HEK293 (cell line): Measurements from ENCODE around the gene NID1.
"Not testable (repeated sequence)": the region's sequence is repeated elsewhere in the genome, so short reads cannot be mapped to it uniquely, and the experiment has no call there.

Experiments
- CTCF ChIA-PET: fragments of 350-600 bp; formaldehyde crosslinking; extraction: SDS; loops from one replicate; lab custom pipeline; 2021; ENCODE audit warnings: antibody characterized with exemption; lab: Yijun Ruan, JAX
- POLR2A ChIA-PET: fragments of 300-600 bp; formaldehyde crosslinking; extraction: SDS; loops from one replicate; lab custom pipeline; 2020; ENCODE audit warnings: antibody characterized with exemption, inconsistent platforms; lab: Yijun Ruan, JAX
- H3K27ac ChIP-seq: fragments of 200-500 bp; sonication (Bioruptor generic); 2 replicates; pipeline ENCODE4 v1.5.1; 2014; ENCODE audit warnings: low read depth, low read length, control low read depth, inconsistent platforms; ENCODE audit errors: extremely low read depth
- H3K36me3 ChIP-seq, 2 experiments: fragments of 200-500 bp in 1 of 2; sonication (Bioruptor generic) in 1 of 2; 1 replicate in 1 of 2; 2 replicates in 1 of 2; pipeline ENCODE4 v1.5.1; 2014 to 2017; ENCODE audit warnings: inconsistent platforms in 2 of 2, low read length in 2 of 2; ENCODE audit not compliant: control insufficient read depth in 2 of 2, insufficient read depth in 1 of 2
- H3K4me1 ChIP-seq: fragments of 200-500 bp; sonication (Bioruptor generic); 2 replicates; pipeline ENCODE4 v1.5.1; 2014; ENCODE audit warnings: mild to moderate bottlenecking, low read length, inconsistent platforms; ENCODE audit not compliant: control insufficient read depth, insufficient read depth
- H3K4me3 ChIP-seq: 2 replicates; pipeline ENCODE4 v1.5.1; 2011; ENCODE audit warnings: low read depth, mild to moderate bottlenecking, control low read depth, low read length, moderate library complexity
- H3K9me3 ChIP-seq: fragments of 200-500 bp; sonication (Bioruptor generic); 2 replicates; pipeline ENCODE4 v1.5.1; 2014; ENCODE audit warnings: low read depth, low read length, inconsistent platforms; ENCODE audit not compliant: control insufficient read depth, insufficient read depth
- AEBP2 ChIP-seq: fragments of 450-650 bp; formaldehyde crosslinking; IDR thresholded peaks from 2 replicates; pipeline ENCODE4 v1.5.1; 2016; ENCODE audit warnings: missing biosample characterization, missing genetic modification characterization, borderline replicate concordance
- KLF17 ChIP-seq: fragments of 450-650 bp; formaldehyde crosslinking; IDR thresholded peaks from 2 replicates; pipeline ENCODE4 v1.5.1; 2016; ENCODE audit warnings: missing biosample characterization, missing genetic modification characterization
- KLF7 ChIP-seq: fragments of 450-650 bp; formaldehyde crosslinking; IDR thresholded peaks from 2 replicates; pipeline ENCODE4 v1.5.1; 2016; ENCODE audit warnings: missing biosample characterization, missing genetic modification characterization, borderline replicate concordance
- SALL2 ChIP-seq: fragments of 450-650 bp; formaldehyde crosslinking; IDR thresholded peaks from 2 replicates; pipeline ENCODE4 v1.5.0; 2017; ENCODE audit warnings: missing biosample characterization, mild to moderate bottlenecking, missing genetic modification characterization, borderline replicate concordance
- ZFP37 ChIP-seq: fragments of 450-650 bp; formaldehyde crosslinking; IDR thresholded peaks from 2 replicates; pipeline ENCODE4 v1.5.1; 2016; ENCODE audit warnings: missing biosample characterization, missing genetic modification characterization
- ZNF148 ChIP-seq: fragments of 450-650 bp; formaldehyde crosslinking; IDR thresholded peaks from 2 replicates; pipeline ENCODE4 v1.5.0; 2017; ENCODE audit warnings: missing biosample characterization, missing genetic modification characterization, borderline replicate concordance
- ZNF202 ChIP-seq: fragments of 450-650 bp; formaldehyde crosslinking; IDR thresholded peaks from 2 replicates; pipeline ENCODE4 v1.5.1; 2016; ENCODE audit warnings: missing biosample characterization, missing genetic modification characterization, borderline replicate concordance
- ZNF239 ChIP-seq: fragments of 450-650 bp; formaldehyde crosslinking; IDR thresholded peaks from 2 replicates; pipeline ENCODE4 v1.5.1; 2016; ENCODE audit warnings: missing biosample characterization, missing genetic modification characterization
- ZNF362 ChIP-seq: fragments of 450-650 bp; formaldehyde crosslinking; IDR thresholded peaks from 2 replicates; pipeline ENCODE4 v1.5.1; 2016; ENCODE audit warnings: missing biosample characterization, missing genetic modification characterization
- ZNF37A ChIP-seq: fragments of 450-650 bp; IDR thresholded peaks from 2 replicates; pipeline ENCODE4 v1.5.1; 2018; ENCODE audit warnings: missing biosample characterization, missing genetic modification characterization
- ZNF449 ChIP-seq: fragments of 450-650 bp; formaldehyde crosslinking; IDR thresholded peaks from 2 replicates; pipeline ENCODE4 v1.5.1; 2017; ENCODE audit warnings: missing biosample characterization, mild to moderate bottlenecking, missing genetic modification characterization, moderate library complexity
- ZNF48 ChIP-seq: fragments of 450-650 bp; formaldehyde crosslinking; IDR thresholded peaks from 2 replicates; pipeline ENCODE4 v1.5.1; 2016; ENCODE audit warnings: missing biosample characterization, missing genetic modification characterization
- ZNF521 ChIP-seq: fragments of 450-650 bp; formaldehyde crosslinking; IDR thresholded peaks from 2 replicates; pipeline ENCODE4 v1.5.1; 2017; ENCODE audit warnings: missing biosample characterization, mild to moderate bottlenecking, missing genetic modification characterization
- ZNF639 ChIP-seq: fragments of 450-650 bp; formaldehyde crosslinking; IDR thresholded peaks from 2 replicates; pipeline ENCODE4 v1.5.1; 2016; ENCODE audit warnings: missing biosample characterization, missing genetic modification characterization
- ZNF76 ChIP-seq: fragments of 450-650 bp; formaldehyde crosslinking; IDR thresholded peaks from 2 replicates; pipeline ENCODE4; 2016; ENCODE audit warnings: low read depth, missing biosample characterization, missing genetic modification characterization, borderline replicate concordance

NID1 gene

GRCh38 chr1:236009191-236009590 is 55.7 kb downstream of the NID1 start (continued):
- TF ChIP-seq ZNF148 (tag by site-specific recombination): no peak
- no peak for TF ChIP-seq ZNF639 (tag by site-specific recombination)
- TF ChIP-seq ZNF37A (tag by site-specific recombination): no peak
- no peak for TF ChIP-seq ZNF202 (tag by site-specific recombination)

GRCh38 chr1:236007781-236008180 is 57.1 kb downstream of the NID1 start:
- no peak overlapping the region for H3K4me3 ChIP-seq
- CTCF ChIA-PET: interaction anchor here (0.6 to 2.7 kb wide), 2 partner anchors 36 to 60 kb away, joined by 5 to 14 read pairs; no protein-coding TSS in a partner anchor
- no peaks in the 10 kb centered on the region for H3K9me3 ChIP-seq
- H3K27ac ChIP-seq: no peak overlapping the region
- POLR2A ChIA-PET: no interaction called here
- peaks cover 3 to 30% of the 10 kb centered on the region in 2 experiments; a peak in 2 of 3 replicates for H3K36me3 ChIP-seq
- H3K4me1 ChIP-seq: no peaks in the 10 kb centered on the region
- TF ChIP-seq ZNF239 (tag by site-specific recombination) (no peak), ZNF48 (no peak), KLF7 (no peak), SALL2 (tag by site-specific recombination) (no peak), ZNF76 (tag by site-specific recombination) (no peak), ZNF449 (tag by site-specific recombination) (no peak), ZNF362 (tag by site-specific recombination) (no peak)

- CTCF ChIA-PET: interaction anchor here (0.6 kb wide), 1 partner anchor 48 kb away, joined by 3 read pairs; no protein-coding TSS in a partner anchor
- H3K9me3 ChIP-seq, H3K27ac ChIP-seq, H3K4me3 ChIP-seq, POLR2A ChIA-PET, H3K4me1 ChIP-seq: not testable (repeated sequence)
- H3K36me3 ChIP-seq: peaks cover 0 to 18% of the 10 kb centered on the region in 2 experiments; a peak in 1 of 3 replicates
Measured at GRCh38 chr1:236003058-236003457, 61.8 kb downstream of the NID1 start.

GRCh38 chr1:236002572-236002971 is 62.3 kb downstream of the NID1 start:
- H3K27ac ChIP-seq: no peak overlapping the region
- ChIA-PET CTCF (interaction anchor here (0.5 to 0.6 kb wide), 2 partner anchors 47 to 993 kb away, joined by 3 read pairs; no protein-coding TSS in a partner anchor), POLR2A (no interaction called here)
- TF ChIP-seq ZNF521 (tag by site-specific recombination) (no peak), KLF17 (tag by site-specific recombination) (no peak), AEBP2 (no peak), SALL2 (tag by site-specific recombination) (no peak), ZFP37 (tag by site-specific recombination) (no peak)
- peaks cover 0 to 17% of the 10 kb centered on the region in 2 experiments; a peak in 1 of 3 replicates for H3K36me3 ChIP-seq
- H3K4me3 ChIP-seq: no peak overlapping the region
- no peaks in the 10 kb centered on the region for H3K9me3 ChIP-seq
- H3K4me1 ChIP-seq: no peaks in the 10 kb centered on the region
